Cardiac fibroblast (primary cell): ENCODE results near the gene CCDC148.
A peak's percentile ranks its signal among the peaks of the same experiment; 100 is the strongest.
"Not testable (repeated sequence)": the region's sequence is repeated elsewhere in the genome, so short reads cannot be mapped to it uniquely, and the experiment has no call there.

Experiments
- DNase-seq, 2 donors: peaks; one replicate each; pipeline versions ENCODE4 v3.0.0 to v3.0.0-alpha.2; 2010; ENCODE audit warnings: low read depth in 2 of 2
- H3K4me3 ChIP-seq, 2 donors: replicated peaks in 1 of 2; 1 replicate in 1 of 2; 2 replicates in 1 of 2; pipeline ENCODE4 v1.5.1; 2011; ENCODE audit warnings: low read depth in 2 of 2, low read length in 2 of 2, mild to moderate bottlenecking in 2 of 2, moderate library complexity in 1 of 2
- TF ChIP-seq, protein P1 (sequence below): IDR thresholded peaks from one replicate; pipeline ENCODE4 v1.5.1; 2011; ENCODE audit warnings: low read depth, mild to moderate bottlenecking, low read length, inconsistent platforms

The CCDC148 gene

DNA sequence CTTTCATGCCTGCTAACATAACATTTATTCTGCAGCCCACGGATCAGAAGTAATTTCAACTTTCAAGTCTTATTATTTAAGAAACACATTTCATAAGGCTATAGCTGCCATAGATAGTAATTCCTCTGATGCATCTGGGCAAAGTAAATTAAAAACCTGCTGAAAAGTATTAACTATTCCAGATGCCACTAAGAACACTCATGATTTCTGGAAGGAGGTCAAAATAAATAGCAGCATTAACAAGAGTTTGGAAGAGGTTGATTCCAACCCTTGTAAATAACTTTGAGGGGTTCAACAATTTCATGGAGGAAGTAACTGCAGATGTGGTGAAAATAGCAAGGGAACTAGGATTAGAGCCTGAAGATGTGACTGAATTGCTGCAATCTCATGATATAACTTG, 77.6 kb downstream of the CCDC148 start:
- TF ChIP-seq, protein P1, sequence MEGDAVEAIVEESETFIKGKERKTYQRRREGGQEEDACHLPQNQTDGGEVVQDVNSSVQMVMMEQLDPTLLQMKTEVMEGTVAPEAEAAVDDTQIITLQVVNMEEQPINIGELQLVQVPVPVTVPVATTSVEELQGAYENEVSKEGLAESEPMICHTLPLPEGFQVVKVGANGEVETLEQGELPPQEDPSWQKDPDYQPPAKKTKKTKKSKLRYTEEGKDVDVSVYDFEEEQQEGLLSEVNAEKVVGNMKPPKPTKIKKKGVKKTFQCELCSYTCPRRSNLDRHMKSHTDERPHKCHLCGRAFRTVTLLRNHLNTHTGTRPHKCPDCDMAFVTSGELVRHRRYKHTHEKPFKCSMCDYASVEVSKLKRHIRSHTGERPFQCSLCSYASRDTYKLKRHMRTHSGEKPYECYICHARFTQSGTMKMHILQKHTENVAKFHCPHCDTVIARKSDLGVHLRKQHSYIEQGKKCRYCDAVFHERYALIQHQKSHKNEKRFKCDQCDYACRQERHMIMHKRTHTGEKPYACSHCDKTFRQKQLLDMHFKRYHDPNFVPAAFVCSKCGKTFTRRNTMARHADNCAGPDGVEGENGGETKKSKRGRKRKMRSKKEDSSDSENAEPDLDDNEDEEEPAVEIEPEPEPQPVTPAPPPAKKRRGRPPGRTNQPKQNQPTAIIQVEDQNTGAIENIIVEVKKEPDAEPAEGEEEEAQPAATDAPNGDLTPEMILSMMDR = no peak
- H3K4me3 ChIP-seq = no peak overlapping the region
- no peak for DNase-seq

DNA sequence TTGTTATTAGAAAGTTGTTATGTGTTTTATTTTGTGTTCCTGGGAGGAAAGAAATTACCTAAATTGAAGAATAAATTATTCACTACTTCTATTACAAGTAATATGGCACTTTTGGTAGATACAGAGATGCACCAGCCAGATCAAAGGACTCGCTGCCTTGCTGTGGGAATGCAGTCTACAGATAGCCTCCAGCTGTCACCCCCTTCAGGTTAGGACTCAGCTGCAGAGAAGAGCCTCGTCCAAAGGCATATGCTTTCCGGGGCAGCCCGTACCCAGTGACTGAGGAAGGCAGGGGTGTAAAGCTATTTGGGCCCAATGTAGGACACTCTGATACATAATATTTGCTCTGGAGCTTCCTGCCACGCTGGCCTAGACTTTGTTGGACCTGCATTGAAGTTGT, 90.2 kb downstream of the CCDC148 start:
- no peak overlapping the region for H3K4me3 ChIP-seq
- TF ChIP-seq, protein P1 = no peak
- DNase-seq = no peak

GRCh38 chr2:158359846-158360245, 96.7 kb downstream of the CCDC148 start:
- peak in 1 of 2 donors; percentile 41 for DNase-seq
- TF ChIP-seq, protein P1 = no peak

DNA sequence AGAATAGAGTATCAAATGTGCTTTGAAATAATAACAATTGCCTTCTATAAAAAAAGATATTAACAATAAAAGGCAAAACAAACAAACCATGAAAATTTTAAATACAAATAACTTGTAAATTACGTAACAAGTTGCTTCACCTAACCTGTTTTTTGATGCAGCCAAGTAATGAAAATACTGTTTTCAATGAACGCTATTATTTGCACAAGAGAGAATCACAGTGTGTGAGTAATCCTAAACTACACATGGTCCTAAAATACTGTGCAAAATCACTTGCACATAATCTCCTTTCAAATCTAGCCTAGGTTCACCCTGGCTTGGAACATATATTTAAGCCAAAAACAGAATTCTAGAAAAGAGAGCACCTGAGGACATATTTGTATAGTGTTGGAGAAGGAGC, 98.9 kb downstream of the CCDC148 start:
- no peak overlapping the region for H3K4me3 ChIP-seq
- TF ChIP-seq, protein P1 = no peak
- no peak for DNase-seq

More at GRCh38 chr2:158359846-158360245, 96.7 kb downstream of the CCDC148 start:
- H3K4me3 ChIP-seq = no peak overlapping the region

DNA sequence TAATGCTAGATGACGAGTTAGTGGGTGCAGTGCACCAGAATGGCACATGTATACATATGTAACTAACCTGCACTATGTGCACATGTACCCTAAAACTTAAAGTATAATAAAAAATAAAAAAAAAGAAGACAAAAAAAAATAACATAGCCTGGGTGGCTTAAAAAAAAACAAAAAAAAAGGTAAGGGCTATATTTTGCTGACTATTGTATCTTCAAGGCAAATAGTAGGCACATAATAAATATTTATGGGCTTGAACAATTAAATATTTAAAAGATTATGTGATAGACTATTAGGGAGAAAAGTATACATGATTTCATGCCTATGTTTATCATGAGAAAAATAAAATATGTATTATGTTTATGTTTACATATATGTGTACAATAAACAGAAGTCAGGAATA, 99.4 kb downstream of the CCDC148 start:
- no peak overlapping the region for H3K4me3 ChIP-seq
- DNase-seq = no peak
- TF ChIP-seq, protein P1 = no peak

DNA sequence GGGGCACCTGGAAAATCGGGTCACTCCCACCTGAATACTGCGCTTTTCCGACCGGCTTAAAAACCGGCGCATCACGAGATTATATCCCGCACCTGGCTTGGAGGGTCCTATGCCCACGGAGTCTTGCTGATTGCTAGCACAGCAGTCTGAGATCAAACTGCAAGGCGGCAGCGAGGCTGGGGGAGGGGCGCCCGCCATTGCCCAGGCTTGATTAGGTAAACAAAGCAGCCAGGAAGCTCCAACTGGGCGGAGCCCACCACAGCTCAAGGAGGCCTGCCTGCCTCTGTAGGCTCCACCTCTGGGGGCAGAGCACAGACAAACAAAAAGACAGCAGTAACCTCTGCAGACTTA, 105.1 kb downstream of the CCDC148 start:
- not testable (repeated sequence) for H3K4me3 ChIP-seq, DNase-seq

- not testable (repeated sequence) for H3K4me3 ChIP-seq, DNase-seq
These were observed 105.6 kb downstream of the CCDC148 start for GRCh38 chr2:158350751-158351465.

- TF ChIP-seq, protein P1 = no peak
- DNase-seq = no peak
These were observed 110.5 kb downstream of the CCDC148 start for GRCh38 chr2:158346032-158346431.

More at GRCh38 chr2:158346032-158346431, 110.5 kb downstream of the CCDC148 start:
- H3K4me3 ChIP-seq = no peak overlapping the region
